K562 (cell line): Measurements from ENCODE around the gene LRP1. TPM values are rescaled to one million over a fixed set of nuclear protein-coding genes. Genes with fewer than 3 reads are reported as not detected.
A peak's percentile ranks its signal among the peaks of the same experiment; 100 is the strongest.

ENCODE experiments used
- CREB3 ChIP-seq: fragments of 450-650 bp; conservative IDR thresholded peaks from 2 replicates; pipeline ENCODE4 v1.6.1; 2016; ENCODE audit warnings: missing genetic modification characterization, low read depth, mild to moderate bottlenecking, missing compliant biosample characterization, moderate library complexity
- E2F6 ChIP-seq, 2 experiments: IDR thresholded peaks; 2 replicates each; pipeline ENCODE4 v1.6.1; 2011; ENCODE audit warnings: borderline replicate concordance in 1 of 2, control low read depth in 1 of 2, low read depth in 1 of 2, low read length in 1 of 2, mild to moderate bottlenecking in 1 of 2, mixed read lengths in 1 of 2, moderate library complexity in 1 of 2; ENCODE audit not compliant: insufficient read depth in 1 of 2, insufficient read length in 1 of 2, poor library complexity in 1 of 2, severe bottlenecking in 1 of 2; ENCODE audit errors: extremely low read depth in 1 of 2
- EP400 ChIP-seq: fragments of 450-650 bp; IDR thresholded peaks from 2 replicates; pipeline ENCODE4 v1.6.1; 2017; ENCODE audit warnings: antibody characterized with exemption, mild to moderate bottlenecking, moderate library complexity
- FOXJ2 ChIP-seq: fragments of 200-800 bp; sonication (Bioruptor generic); IDR thresholded peaks from 2 replicates; pipeline ENCODE4 v1.6.1; 2016; ENCODE audit warnings: missing genetic modification characterization, missing compliant biosample characterization
- FOXP1 ChIP-seq: sonication (generic); formaldehyde crosslinking; IDR thresholded peaks from 2 replicates; pipeline ENCODE4 v1.8.0; 2022; ENCODE audit warnings: mild to moderate bottlenecking, missing genetic modification reagents
- JUNB ChIP-seq: fragments of 450-650 bp; formaldehyde crosslinking; conservative IDR thresholded peaks from 2 replicates; pipeline ENCODE4 v1.4.0; 2020; ENCODE audit warnings: mild to moderate bottlenecking
- LCOR ChIP-seq: sonication (generic); formaldehyde crosslinking; IDR thresholded peaks from 2 replicates; pipeline ENCODE4 v1.8.0; 2022; ENCODE audit warnings: mild to moderate bottlenecking, missing genetic modification reagents
- NFIC ChIP-seq: fragments of 450-650 bp; IDR thresholded peaks from 2 replicates; pipeline ENCODE4 v1.6.1; 2017; ENCODE audit warnings: mild to moderate bottlenecking, inconsistent platforms
- RBM22 ChIP-seq: fragments of 200-400 bp; formaldehyde crosslinking; IDR thresholded peaks from 2 replicates; pipeline ENCODE4 v1.6.1; 2018; ENCODE audit warnings: low read length, low read depth; ENCODE audit not compliant: poor library complexity, severe bottlenecking
- STAG1 ChIP-seq: sonication (generic); formaldehyde crosslinking; IDR thresholded peaks from 2 replicates; pipeline ENCODE4 v1.5.0; 2020; ENCODE audit warnings: missing genetic modification reagents, borderline replicate concordance
- ZFP1 ChIP-seq: fragments of 450-650 bp; formaldehyde crosslinking; IDR thresholded peaks from 2 replicates; pipeline ENCODE4 v1.4.0; 2020; ENCODE audit warnings: mild to moderate bottlenecking, mixed read lengths
- ZNF76 ChIP-seq: fragments of 250-450 bp; sonication (Bioruptor Pico); IDR thresholded peaks from 2 replicates; pipeline ENCODE4 v1.4.0; 2020; ENCODE audit warnings: mild to moderate bottlenecking, moderate library complexity, borderline replicate concordance
- polyA plus RNA-seq, 8 experiments: library from polyadenylated mRNA; depleted of rRNA in 4 of 8; stranded (reverse) in 5 of 8; unstranded in 3 of 8; fragments of >200 nt; fragmentation: Nextera tagmentation in 2 of 8; fragmentation: Illumina TruSeq in 1 of 8; extraction: Ambion mirVana in 2 of 8; extraction: Trizol in 1 of 8; gene quantifications; 2 replicates each; pipeline versions ENCODE4 v1.2.1 to v1.2.3, GENCODE V29; 2011 to 2014; ENCODE audit warnings: inconsistent platforms in 1 of 8, missing spikeins in 1 of 8
- total RNA-seq, 7 experiments: library from RNA; depleted of rRNA in 6 of 7; stranded (reverse); fragments of >200 nt in 6 of 7; fragmentation: Illumina TruSeq in 2 of 7; extraction: Trizol in 2 of 7; gene quantifications; 2 replicates each; pipeline versions ENCODE4 v1.2.1 to v1.2.3, GENCODE V29; 2011 to 2021; ENCODE audit warnings: low replicate concordance in 1 of 7
- TF ChIP-seq, protein P1 (sequence below): fragments of 450-650 bp; IDR thresholded peaks from 2 replicates; pipeline ENCODE4 v1.6.1; 2017; ENCODE audit warnings: mild to moderate bottlenecking, moderate library complexity
- TF ChIP-seq, protein P2 (sequence below): fragments of 450-650 bp; IDR thresholded peaks from 2 replicates; pipeline ENCODE4 v1.6.1; 2016
- TF ChIP-seq, protein P3 (sequence below): fragments of 250-450 bp; sonication (Bioruptor Pico); IDR thresholded peaks from 2 replicates; pipeline ENCODE4 v1.5.0; 2021; ENCODE audit warnings: mild to moderate bottlenecking, moderate library complexity
- TF ChIP-seq, protein P4 (sequence below): fragments of 250-450 bp; sonication (Bioruptor Pico); IDR thresholded peaks from 2 replicates; pipeline ENCODE4 v1.5.0; 2021

LRP1 gene
- total and polyA plus RNA-seq, 9 of the 15 experiments (the other 6 are each of a cell fraction or from before 2014, with no cell fraction given) = 0.04 to 0.64 (median 0.19) TPM; not detected in 2

DNA sequence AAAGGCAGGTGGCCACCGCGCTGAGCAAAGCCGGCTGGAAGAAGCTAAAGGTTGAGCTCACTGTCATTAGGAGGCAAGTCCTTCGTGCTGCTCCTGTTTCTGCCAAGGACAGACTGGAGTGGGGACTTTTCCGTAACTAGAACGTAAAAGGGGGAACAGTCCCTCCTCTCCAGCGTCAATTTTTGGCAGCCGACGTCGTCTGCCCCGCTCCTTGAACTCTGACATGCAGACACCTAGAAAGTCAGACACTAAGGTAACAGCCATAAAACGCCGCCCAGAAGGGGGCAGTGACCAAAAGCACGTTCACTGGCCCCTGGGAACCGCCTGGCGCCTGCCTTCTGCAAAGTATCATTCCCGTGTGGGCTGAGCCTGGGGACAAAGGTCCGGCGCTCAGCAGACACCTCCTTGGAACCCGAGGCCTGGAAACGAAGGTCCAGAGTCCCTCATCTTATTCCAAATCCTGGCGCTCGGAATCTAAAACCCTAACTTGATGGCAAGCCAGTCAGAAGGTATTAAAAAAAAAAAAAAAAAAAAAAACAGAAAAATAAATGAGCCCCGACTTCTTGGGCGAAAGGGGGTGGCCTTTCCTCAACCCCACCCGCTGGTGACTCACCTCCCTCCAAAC, 1.1 kb upstream of the LRP1 start (continued):
- TF ChIP-seq CREB3 (tag) (no peak), LCOR (no peak), FOXP1 (CRISPR knock-in tag) (no peak), NFIC (no peak; the same call in 1 of the 2 replicates), ZFP1 (CRISPR knock-in tag) (no peak), FOXJ2 (tag) (no peak), STAG1 (CRISPR knock-in tag) (no peak), ZNF76 (CRISPR knock-in tag) (no peak), EP400 (no peak; the same call in 1 of the 2 replicates), E2F6 (IDR thresholded peaks at IDR 0.05; ENCODE audit: borderline replicate concordance in 1 of 2, extremely low read depth in 1 of 2, insufficient read depth in 1 of 2, insufficient read length in 1 of 2, low read depth in 1 of 2, low read length in 1 of 2, poor library complexity in 1 of 2, severe bottlenecking in 1 of 2) (peak; percentile 38 to 73), RBM22 (no peak), JUNB (CRISPR knock-in tag) (no peak)
- TF ChIP-seq, protein P1, sequence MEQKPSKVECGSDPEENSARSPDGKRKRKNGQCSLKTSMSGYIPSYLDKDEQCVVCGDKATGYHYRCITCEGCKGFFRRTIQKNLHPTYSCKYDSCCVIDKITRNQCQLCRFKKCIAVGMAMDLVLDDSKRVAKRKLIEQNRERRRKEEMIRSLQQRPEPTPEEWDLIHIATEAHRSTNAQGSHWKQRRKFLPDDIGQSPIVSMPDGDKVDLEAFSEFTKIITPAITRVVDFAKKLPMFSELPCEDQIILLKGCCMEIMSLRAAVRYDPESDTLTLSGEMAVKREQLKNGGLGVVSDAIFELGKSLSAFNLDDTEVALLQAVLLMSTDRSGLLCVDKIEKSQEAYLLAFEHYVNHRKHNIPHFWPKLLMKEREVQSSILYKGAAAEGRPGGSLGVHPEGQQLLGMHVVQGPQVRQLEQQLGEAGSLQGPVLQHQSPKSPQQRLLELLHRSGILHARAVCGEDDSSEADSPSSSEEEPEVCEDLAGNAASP = no peak
- TF ChIP-seq, protein P2, sequence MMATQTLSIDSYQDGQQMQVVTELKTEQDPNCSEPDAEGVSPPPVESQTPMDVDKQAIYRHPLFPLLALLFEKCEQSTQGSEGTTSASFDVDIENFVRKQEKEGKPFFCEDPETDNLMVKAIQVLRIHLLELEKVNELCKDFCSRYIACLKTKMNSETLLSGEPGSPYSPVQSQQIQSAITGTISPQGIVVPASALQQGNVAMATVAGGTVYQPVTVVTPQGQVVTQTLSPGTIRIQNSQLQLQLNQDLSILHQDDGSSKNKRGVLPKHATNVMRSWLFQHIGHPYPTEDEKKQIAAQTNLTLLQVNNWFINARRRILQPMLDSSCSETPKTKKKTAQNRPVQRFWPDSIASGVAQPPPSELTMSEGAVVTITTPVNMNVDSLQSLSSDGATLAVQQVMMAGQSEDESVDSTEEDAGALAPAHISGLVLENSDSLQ = 0 out of 2 replicates have a peak, but pooled peaks have one; percentile 6
- TF ChIP-seq, protein P3, sequence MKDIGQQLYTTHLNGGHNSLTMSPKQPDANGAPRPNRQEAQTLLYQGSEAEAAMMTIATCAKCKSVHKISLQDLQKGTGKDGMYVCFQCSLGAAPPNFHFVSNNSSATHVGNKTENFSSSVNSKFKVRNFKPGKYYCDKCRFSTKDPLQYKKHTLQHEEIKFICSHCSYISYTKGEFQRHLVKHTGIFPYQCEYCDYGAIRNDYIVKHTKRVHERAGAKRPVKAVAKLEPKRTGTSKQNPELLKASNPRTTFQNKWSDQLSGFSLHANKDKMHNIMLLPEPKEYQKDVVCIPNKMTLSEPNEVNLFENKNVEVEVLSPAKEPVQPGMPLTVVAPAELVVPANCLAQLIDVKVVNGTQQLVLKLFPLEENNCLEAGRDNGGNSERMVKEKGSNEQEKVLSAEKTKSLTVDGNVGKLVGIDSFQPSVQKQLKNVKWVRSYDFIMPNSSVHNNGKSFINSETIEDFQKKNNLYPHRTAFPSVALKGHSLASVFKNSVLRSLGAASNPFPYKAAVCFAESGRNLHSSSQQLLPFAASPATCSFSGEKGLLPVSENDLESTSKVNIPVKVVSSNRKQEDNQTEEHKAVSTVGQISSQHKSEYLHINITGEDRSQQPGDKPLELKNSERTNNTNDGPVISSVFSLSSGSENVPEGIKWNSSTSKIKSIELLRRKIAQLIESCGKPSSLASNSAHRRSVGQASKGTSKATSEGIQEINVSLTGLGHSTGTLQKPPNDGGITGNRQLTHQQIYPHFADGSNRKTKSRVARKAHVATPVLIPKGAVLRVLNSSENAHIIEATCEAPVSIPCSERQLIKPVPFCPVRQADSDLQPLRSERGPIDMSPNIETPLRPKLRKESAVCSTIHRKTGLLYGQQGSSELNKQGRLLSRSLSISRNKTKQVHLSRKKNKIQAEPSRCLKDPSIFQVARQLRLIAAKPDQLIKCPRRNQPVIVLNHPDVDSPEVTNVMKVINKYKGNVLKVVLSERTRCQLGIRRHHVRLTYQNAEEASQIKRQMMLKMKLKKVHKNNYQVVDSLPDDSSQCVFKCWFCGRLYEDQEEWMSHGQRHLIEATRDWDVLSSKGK (CRISPR knock-in tag) = no peak
- TF ChIP-seq, protein P4, sequence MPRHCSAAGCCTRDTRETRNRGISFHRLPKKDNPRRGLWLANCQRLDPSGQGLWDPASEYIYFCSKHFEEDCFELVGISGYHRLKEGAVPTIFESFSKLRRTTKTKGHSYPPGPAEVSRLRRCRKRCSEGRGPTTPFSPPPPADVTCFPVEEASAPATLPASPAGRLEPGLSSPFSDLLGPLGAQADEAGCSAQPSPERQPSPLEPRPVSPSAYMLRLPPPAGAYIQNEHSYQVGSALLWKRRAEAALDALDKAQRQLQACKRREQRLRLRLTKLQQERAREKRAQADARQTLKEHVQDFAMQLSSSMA = no peak
